Measurements from ENCODE around the gene HOXA2. TPM values are rescaled to one million over a fixed set of nuclear protein-coding genes. Genes with fewer than 3 reads are reported as not detected.

The HOXA2 gene
- total and polyA plus RNA-seq, 2 of the 8 experiments (the other 6 are each of a cell fraction or from before 2014, with no cell fraction given): not detected

DNA sequence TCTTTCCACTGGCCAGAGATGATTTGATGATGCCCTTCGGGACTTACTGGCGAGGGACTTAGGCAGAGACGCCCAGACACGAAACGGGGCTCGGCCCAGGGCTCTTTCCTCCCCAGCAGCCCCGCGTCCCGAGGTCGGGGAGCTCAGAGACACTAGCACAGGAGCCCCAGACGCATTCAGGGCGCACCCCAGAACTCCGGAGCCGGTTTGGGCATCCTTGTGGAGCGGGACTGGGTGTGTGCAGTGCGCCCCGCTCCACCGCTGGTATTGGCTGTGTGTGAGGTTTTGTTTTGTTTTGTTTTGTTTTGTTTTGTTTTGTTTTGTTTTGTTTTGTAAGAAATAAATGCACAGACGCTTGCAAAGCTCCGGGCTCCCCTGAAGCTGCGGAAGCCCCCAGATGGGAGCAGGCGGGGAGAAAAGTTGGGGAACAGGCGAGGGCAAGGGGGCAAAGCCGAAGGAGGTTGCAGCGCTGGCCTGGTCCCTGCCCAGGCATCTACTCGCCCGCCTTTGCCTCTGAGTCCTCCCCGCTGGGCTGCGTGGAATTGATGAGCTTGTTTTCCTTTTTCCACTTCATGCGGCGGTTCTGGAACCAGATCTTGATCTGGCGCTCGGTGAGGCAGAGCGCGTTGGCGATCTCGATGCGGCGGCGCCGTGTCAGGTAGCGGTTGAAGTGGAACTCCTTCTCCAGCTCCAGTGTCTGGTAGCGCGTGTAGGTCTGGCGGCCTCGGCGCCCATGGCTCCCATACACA lies 42.9 kb upstream of the HOXA2 start (continued):
- TF ChIP-seq SRF (IDR thresholded peaks at IDR 0.05; ENCODE audit: low read depth, low read length): no peak
- TF ChIP-seq MAX (IDR thresholded peaks at IDR 0.05): no peak
- TF ChIP-seq POLR2AphosphoS5 (IDR thresholded peaks at IDR 0.05; ENCODE audit: low read depth, low read length): no peak
- no peak for TF ChIP-seq TAF7 (optimal IDR thresholded peaks at IDR 0.05; ENCODE audit: borderline replicate concordance, low read depth, low read length)
- TF ChIP-seq SAP30 (IDR thresholded peaks at IDR 0.05; ENCODE audit: insufficient read depth, insufficient replicate concordance, low read length): no peak
- no peak for TF ChIP-seq RFX5 (IDR thresholded peaks at IDR 0.05; ENCODE audit: borderline replicate concordance, low read depth, low read length)
- no peak for TF ChIP-seq CREB1 (IDR thresholded peaks at IDR 0.05)
- no peak for TF ChIP-seq YY1 (IDR thresholded peaks at IDR 0.05; ENCODE audit: low read depth, low read length)
- no peak for TF ChIP-seq TEAD4 (IDR thresholded peaks at IDR 0.05; ENCODE audit: low read depth, low read length)
- TF ChIP-seq RAD21 (IDR thresholded peaks at IDR 0.05 in 1 of 2, conservative IDR thresholded peaks at IDR 0.05 in 1 of 2; ENCODE audit: low read depth in 2 of 2, low read length in 2 of 2): no peak
- no peak for TF ChIP-seq GTF2F1 (IDR thresholded peaks at IDR 0.05; ENCODE audit: borderline replicate concordance, low read depth, low read length)
- peak; percentile 86 for TF ChIP-seq RNF2 (IDR thresholded peaks at IDR 0.05; ENCODE audit: borderline replicate concordance, low read depth, low read length, missing control alignments, poor library complexity, severe bottlenecking)
- no peak for TF ChIP-seq NRF1 (IDR thresholded peaks at IDR 0.05; ENCODE audit: low read depth, low read length)
- no peak for TF ChIP-seq PHF8 (conservative IDR thresholded peaks at IDR 0.05; ENCODE audit: low read depth, low read length)
